ENCODE data around the gene PPP1R3E. TPM values are rescaled to one million over a fixed set of nuclear protein-coding genes. Genes with fewer than 3 reads are reported as not detected.
"Not testable (repeated sequence)": the region's sequence is repeated elsewhere in the genome, so short reads cannot be mapped to it uniquely, and the experiment has no call there.

The PPP1R3E gene, protein sequence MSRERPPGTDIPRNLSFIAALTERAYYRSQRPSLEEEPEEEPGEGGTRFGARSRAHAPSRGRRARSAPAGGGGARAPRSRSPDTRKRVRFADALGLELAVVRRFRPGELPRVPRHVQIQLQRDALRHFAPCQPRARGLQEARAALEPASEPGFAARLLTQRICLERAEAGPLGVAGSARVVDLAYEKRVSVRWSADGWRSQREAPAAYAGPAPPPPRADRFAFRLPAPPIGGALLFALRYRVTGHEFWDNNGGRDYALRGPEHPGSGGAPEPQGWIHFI
- 3.9 and 9.6 TPM in 2 replicates for total RNA-seq (2014; rRNA removed; shearing (Covaris generic))

DNA sequence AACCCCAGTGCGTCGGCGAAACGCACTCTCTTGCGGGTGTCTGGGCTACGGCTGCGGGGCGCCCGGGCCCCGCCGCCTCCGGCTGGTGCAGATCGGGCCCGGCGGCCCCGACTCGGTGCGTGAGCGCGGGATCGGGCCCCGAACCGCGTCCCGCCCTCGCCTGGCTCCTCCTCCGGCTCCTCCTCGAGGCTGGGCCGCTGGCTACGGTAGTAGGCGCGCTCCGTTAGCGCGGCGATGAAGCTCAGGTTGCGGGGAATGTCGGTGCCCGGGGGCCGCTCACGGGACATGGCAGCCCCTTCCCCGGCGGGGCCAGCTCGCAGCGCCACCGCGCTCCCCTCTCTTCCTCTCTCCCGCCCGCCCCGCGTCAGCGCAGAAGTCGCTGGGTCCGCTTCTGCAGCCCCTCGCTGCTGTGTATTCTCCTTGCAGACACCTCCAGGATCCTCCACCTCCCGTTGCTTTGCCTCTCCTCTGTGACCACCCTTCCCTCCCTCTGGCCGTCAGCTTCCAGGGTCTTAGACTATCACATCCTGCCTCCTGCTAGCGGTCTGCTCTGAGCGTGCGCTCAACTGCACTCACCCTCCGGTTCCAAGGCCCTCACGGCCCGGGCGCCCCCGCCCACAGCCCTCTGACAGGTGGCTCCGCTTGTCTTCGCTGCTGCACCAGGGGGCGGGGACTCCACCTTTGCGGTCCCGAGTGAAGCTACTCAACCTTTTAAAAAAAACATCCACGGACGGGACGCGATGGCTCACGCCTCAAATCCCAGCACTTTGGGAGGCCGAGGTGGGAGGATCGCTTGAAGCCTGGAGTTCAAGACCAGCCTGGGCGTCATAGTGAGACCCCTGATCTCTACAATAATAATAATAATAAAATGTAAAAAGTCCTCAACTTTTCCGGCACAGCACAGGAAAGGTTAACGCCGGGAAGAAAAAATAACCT is at the start of gene PPP1R3E:
Gene PPP1R3E (minus strand): TSS at position 570 of the 936 bp plus-strand sequence. CDS start 283 bp downstream, at position 287.
- DNase-seq (ENCODE audit: low spot score) = peak; percentile 80
- in situ Hi-C loops (cut with HindIII; ENCODE audit: low sequenced_read_pairs) = no loop called here

DNA sequence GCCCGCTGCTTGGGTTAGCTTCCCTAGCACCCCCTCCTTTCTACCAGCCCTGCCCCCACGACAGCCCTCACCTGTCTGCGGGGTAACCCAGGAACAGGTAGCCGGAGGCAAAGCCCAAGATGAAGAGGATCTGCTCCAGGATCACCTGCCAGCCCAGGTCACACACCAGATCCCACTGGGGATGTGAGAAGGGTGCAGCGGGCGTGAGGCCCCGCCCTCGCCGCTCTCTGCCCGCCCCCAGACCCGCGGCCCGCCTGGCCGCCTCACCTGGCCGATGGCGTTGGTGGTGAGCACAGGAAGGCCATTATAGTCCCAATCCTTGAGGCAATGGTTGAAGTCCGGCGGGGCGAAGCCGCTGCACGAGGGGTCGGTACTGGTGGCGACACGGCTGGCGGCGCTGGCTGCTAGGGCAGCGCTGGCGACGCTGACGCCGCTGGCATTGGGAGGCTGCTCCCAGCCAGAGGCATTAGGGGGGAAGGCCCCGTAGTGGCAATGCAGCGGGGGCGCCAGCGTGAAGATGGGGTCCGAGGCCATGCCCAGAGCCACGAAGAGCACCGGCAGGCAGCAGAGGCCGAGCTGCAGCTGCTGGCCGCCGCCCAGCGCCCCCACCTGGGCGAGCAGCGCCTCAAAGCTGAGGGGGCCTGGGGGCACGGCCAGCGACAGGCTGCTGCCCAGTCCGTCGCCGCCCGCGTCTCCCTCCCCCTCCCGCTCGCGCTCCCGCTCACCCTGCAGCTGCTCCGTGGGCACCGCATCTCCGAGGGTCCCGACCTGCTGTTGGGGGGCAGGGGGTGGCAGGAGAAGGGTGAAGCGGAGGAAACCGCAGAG is 49.2 kb upstream of the PPP1R3E start:
- peak; percentile 54 for DNase-seq (ENCODE audit: low spot score)
- in situ Hi-C loops (cut with HindIII; ENCODE audit: low sequenced_read_pairs) = no loop called here

DNA sequence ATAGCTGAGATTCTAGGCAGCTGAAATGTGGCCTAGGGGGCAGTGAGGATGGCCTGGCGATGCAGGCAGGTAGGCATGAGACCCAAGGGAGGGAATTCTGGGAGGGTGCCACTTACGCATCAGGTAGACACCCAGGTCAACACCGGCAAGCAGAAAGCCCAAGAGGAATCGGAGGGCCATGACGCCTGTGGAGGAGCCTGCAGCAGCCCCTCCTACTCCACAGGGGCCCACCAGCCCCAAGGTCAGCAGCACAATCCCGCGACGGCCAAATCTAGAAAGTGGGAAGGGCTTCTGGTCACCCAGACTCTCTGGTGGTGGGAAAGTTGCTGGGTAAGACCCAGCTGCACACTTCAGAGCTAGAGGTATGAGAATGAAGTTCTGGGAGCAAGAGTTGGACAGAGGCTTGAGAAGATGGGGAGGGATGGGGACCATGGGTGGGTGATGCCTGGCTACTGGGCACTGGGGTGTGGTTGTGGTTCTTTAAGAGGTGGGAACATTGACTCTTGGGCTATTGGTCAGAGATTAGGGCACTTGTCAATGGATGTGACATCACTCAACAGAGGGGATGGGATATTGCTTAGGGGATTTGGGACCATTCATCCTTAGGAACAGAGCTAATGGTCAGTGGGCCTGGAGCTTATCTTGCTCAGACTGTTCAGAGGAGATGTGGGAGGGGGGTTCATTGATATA is 46.6 kb upstream of the PPP1R3E start:
- no peak for DNase-seq (ENCODE audit: low spot score)
- in situ Hi-C loops (cut with HindIII; ENCODE audit: low sequenced_read_pairs) = no loop called here

GRCh38 chr14:23348297-23348655 is 45.6 kb upstream of the PPP1R3E start:
- DNase-seq (ENCODE audit: low spot score) = no peak
- in situ Hi-C loops (cut with HindIII; ENCODE audit: low sequenced_read_pairs) = no loop called here

- DNase-seq (ENCODE audit: low spot score) = no peak
- in situ Hi-C loops (cut with HindIII; ENCODE audit: low sequenced_read_pairs) = no loop called here
Measured at GRCh38 chr14:23347406-23348296, 45.0 kb upstream of the PPP1R3E start.

GRCh38 chr14:23346693-23347405 is 44.2 kb upstream of the PPP1R3E start:
- in situ Hi-C loops (cut with HindIII; ENCODE audit: low sequenced_read_pairs) = no loop called here
- DNase-seq (ENCODE audit: low spot score) = no peak

DNA sequence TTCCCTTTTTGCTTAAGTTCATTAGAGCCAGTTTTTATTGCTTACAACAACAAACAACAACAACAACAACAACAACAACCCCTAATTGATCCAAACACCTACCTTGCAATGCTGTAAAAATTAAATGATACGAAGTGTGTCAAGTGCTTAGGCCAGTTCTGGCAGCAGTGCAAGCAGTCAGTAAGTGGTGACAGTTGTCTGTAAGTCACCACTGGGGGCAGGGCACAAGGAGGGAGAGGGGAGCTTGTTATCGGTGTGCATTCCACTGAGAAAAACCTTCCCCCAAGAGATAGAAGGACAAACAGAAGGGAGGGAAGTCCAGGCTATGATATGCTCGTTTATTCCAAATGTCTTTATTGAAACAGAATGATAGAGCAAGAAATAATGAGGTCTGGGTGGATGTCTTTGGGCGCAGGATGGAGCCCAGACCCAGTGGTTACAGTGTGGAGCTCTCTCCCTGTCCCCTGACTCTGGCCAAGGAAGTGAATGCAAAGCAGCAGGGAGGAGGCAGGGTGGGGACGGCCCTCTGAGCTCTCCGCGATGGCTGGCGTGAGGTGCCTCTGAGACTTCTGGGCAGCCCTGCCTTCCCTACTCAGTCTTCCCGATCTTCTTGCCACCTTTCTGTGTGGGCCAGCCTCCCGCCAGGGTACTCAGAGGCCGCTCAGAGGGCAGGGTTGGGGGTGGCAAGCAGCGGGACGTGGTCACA is 43.5 kb upstream of the PPP1R3E start:
- in situ Hi-C loops (cut with HindIII; ENCODE audit: low sequenced_read_pairs) = no loop called here
- no peak for DNase-seq (ENCODE audit: low spot score)

DNA sequence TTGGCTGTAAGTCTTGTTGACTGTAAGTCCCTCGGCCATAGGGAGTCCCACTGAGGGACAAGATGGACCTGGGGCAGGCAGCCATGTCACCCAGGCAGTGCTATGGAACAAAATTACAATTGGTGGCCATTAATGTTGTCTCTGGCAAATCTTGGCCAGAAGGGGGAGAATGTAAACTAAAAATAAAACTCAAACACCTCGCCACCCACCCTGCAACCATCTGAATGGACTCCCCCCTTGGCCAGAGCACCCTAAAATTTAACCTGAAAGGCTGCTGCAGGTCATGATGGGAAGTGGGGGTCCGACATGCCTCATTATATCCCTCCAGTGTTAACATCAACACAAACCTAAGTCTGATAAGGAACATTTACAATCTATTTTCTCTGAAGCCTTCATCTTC is 41.8 kb upstream of the PPP1R3E start:
- in situ Hi-C loops (cut with HindIII; ENCODE audit: low sequenced_read_pairs) = no loop called here
- no peak for DNase-seq (ENCODE audit: low spot score)

DNA sequence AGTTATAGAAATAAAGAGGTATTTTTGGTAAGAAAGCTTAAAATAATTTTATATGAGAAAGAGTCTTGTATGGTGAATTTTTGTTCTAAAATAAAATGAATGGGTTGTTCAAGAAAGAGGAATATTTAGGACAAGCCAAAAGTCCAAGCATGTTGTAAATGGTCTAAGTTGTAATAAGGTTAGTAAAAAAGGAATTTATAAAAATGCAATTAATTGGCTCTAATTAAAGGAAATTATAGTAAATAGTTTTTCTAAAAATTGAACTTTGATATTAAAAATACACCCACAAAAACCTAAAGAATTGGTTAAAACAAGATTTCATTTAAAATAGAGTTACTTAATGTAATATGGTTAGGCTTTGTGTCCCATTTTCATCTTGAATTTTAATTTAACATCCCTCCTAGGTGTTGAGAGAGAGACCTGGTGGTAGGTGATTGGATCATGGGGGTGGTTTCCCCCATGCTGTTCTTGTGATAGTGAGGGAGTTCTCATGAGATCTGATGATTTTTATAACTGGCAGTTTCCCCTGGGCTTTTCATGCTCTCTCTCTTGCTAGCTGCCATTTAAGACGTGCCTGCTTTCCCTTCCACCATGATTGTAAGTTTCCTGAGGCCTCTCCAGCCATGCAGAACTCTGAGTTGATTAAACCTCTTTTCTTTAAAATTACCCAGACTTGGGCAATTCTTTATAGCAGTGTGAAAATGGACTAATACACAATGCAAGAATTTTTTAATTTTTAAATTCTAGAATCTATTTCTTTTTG is 37.0 kb upstream of the PPP1R3E start:
- in situ Hi-C loops (cut with HindIII; ENCODE audit: low sequenced_read_pairs) = no loop called here
- no peak for DNase-seq (ENCODE audit: low spot score)

DNA sequence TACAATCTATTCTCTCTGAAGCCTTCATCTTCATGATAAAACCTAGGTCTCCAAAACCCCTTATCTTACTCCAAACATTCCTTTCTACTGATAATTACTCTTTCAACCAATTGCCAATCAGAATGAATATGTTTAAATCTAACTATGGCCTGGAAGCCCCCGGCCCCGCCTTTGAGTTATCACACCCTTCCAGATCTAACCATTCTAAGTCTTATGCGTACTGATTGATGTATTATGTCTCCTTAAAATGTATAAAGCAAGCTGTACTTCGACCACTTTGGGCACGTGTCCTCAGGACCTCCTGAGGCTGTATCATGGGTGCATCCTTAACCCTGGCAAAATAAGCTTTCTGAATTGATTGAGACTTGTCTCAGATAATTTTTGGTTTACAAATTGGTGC is 33.0 kb upstream of the PPP1R3E start:
- no peak for DNase-seq (ENCODE audit: low spot score)
- in situ Hi-C loops (cut with HindIII; ENCODE audit: low sequenced_read_pairs) = no loop called here

- in situ Hi-C loops (cut with HindIII; ENCODE audit: low sequenced_read_pairs) = no loop called here
- peak; percentile 86 for DNase-seq (ENCODE audit: low spot score)
Measured at GRCh38 chr14:23327947-23328744, 25.5 kb upstream of the PPP1R3E start.

DNA sequence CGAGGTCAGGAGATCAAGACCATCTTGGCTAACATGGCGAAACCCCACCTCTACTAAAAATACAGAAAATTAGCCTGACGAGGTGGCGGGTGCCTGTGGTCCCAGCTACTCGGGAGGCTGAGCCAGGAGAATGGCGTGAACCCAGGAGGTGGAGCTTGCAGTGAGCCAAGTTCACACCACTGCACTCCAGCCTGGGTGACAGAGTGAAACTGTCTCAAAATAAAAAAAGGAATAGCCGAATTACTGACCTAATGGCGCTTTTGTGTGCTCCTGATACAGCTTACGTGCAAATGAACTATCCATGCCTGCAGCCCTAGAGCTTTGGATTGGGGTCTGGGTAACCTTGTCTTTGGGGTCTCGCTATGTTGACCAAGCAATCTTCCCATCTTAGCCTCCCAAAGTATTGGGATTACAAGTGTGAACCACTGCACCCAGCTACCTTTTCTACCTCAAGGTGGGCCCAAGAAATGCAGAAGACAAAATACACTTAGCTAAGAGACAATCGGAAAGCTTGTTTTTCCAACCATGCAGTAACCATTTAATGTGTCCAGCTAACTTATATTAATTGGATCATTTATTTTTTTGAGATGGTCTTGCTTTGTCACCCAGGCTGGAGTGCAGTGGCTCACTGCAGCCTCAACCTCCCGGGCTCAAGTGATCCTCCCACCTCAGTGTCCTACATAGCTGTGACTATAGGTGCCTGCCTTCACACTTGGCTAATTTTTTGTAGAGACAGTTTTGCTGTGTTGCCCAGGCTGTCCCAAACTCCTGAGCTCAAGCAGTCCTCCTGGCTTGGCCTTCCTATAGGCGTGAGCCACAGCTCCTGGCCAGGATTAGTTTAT is 24.1 kb upstream of the PPP1R3E start:
- DNase-seq (ENCODE audit: low spot score) = no peak
- in situ Hi-C loops (cut with HindIII; ENCODE audit: low sequenced_read_pairs) = no loop called here

DNA sequence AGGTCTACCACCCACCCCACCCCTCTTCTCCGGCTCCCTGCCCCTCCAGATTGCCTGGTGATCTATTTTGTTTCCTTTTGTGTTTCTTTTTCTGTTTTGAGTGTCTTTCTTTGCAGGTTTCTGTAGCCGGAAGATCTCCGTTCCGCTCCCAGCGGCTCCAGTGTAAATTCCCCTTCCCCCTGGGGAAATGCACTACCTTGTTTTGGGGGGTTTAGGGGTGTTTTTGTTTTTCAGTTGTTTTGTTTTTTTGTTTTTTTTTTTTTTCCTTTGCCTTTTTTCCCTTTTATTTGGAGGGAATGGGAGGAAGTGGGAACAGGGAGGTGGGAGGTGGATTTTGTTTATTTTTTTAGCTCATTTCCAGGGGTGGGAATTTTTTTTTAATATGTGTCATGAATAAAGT is 23.1 kb upstream of the PPP1R3E start:
- in situ Hi-C loops (cut with HindIII; ENCODE audit: low sequenced_read_pairs); DNase-seq (ENCODE audit: low spot score): not testable (repeated sequence)

GRCh38 chr14:23324993-23325392 is 22.3 kb upstream of the PPP1R3E start:
- in situ Hi-C loops (cut with HindIII; ENCODE audit: low sequenced_read_pairs) = no loop called here
- DNase-seq (ENCODE audit: low spot score) = no peak

- no peak for DNase-seq (ENCODE audit: low spot score)
- in situ Hi-C loops (cut with HindIII; ENCODE audit: low sequenced_read_pairs) = no loop called here
Measured at GRCh38 chr14:23324455-23324846, 21.8 kb upstream of the PPP1R3E start.

Data from G401 (cell line).